SU-DHL-6 (cell line): ENCODE results near the gene TRIM75.
"Not testable (repeated sequence)": the region's sequence is repeated elsewhere in the genome, so short reads cannot be mapped to it uniquely, and the experiment has no call there.

Experiments
- H2AFZ ChIP-seq: fragments of 200-600 bp; sonication (generic); 2 replicates; pipeline ENCODE4 v1.6.1; 2014; ENCODE audit warnings: low read depth, mild to moderate bottlenecking, moderate library complexity, mixed read lengths, antibody characterized with exemption, low read length; ENCODE audit not compliant: severe bottlenecking
- H3F3A ChIP-seq: fragments of 200-600 bp; shearing (Covaris generic); 2 replicates; pipeline ENCODE4 v1.6.0; 2016; ENCODE audit warnings: antibody characterized with exemption, mild to moderate bottlenecking; ENCODE audit not compliant: insufficient read depth
- H3K27ac ChIP-seq: fragments of 200-600 bp; sonication (generic); 2 replicates; pipeline ENCODE4 v1.5.1; 2016; ENCODE audit warnings: low read depth, mild to moderate bottlenecking, low read length, moderate library complexity, mixed read lengths
- H3K27me3 ChIP-seq: fragments of 200-600 bp; sonication (generic), shearing (Covaris generic); 2 replicates; pipeline ENCODE4 v1.6.0; 2014; ENCODE audit warnings: mild to moderate bottlenecking, low read length
- H3K36me3 ChIP-seq: fragments of 200-600 bp; sonication (generic); 2 replicates; pipeline ENCODE4 v1.6.1; 2014; ENCODE audit warnings: mild to moderate bottlenecking, low read length, mixed read lengths
- H3K4me2 ChIP-seq: fragments of 300-600, 200-600 bp; shearing (Covaris generic), sonication (generic); 2 replicates; pipeline ENCODE4 v1.6.0; 2014; ENCODE audit warnings: low read length, low read depth, mild to moderate bottlenecking; ENCODE audit not compliant: poor library complexity, severe bottlenecking
- H3K4me3 ChIP-seq: fragments of 200-600 bp; sonication (generic); 2 replicates; pipeline ENCODE4 v1.5.1; 2014; ENCODE audit warnings: antibody characterized with exemption, low read length, mild to moderate bottlenecking, mixed read lengths; ENCODE audit not compliant: insufficient read depth, poor library complexity, severe bottlenecking
- H3K79me2 ChIP-seq: fragments of 200-600 bp; sonication (generic); 2 replicates; pipeline ENCODE4 v1.6.1; 2014; ENCODE audit warnings: mild to moderate bottlenecking, low read length, moderate library complexity; ENCODE audit not compliant: insufficient read depth
- H3K9ac ChIP-seq: fragments of 200-600 bp; sonication (generic); 2 replicates; pipeline ENCODE4 v1.7.0; 2014; ENCODE audit warnings: mild to moderate bottlenecking, low read length
- H3K9me2 ChIP-seq: fragments of 200-600 bp; sonication (generic); replicated peaks from 2 replicates; pipeline ENCODE4 v1.6.1; 2014; ENCODE audit warnings: low read length; ENCODE audit not compliant: insufficient read depth
- H3K9me3 ChIP-seq: fragments of 200-600 bp; sonication (generic); 2 replicates; pipeline ENCODE4 v1.6.1; 2014; ENCODE audit warnings: low read length, mixed read lengths; ENCODE audit not compliant: insufficient read depth
- H4K20me1 ChIP-seq: fragments of 200-600 bp; sonication (generic); 2 replicates; pipeline ENCODE4 v1.6.1; 2014; ENCODE audit warnings: low read depth, mild to moderate bottlenecking, antibody characterized with exemption, low read length, moderate library complexity, mixed read lengths
- CTCF ChIP-seq: fragments of 200-600 bp; sonication (generic); IDR thresholded peaks from one replicate; pipeline ENCODE4 v1.5.1; 2017; ENCODE audit warnings: antibody characterized with exemption, mild to moderate bottlenecking, low read length, moderate library complexity; ENCODE audit not compliant: insufficient read depth, poor library complexity, severe bottlenecking
- EZH2phosphoT487 ChIP-seq: fragments of 200-600 bp; sonication (generic), shearing (Covaris generic); conservative IDR thresholded peaks from 2 replicates; pipeline ENCODE4 v1.6.1; 2018; ENCODE audit warnings: mild to moderate bottlenecking, antibody characterized with exemption, low read length, moderate library complexity, mixed read lengths

TRIM75 gene

GRCh38 chr4:165079476-165079875, 25.8 kb downstream of the TRIM75 start:
- Histone ChIP-seq H2AFZ (no peak overlapping the region), H3K4me3 (no peak overlapping the region), H4K20me1 (no peaks in the 10 kb centered on the region), H3K9ac (no peak overlapping the region), H3K36me3 (peaks cover 12% of the 10 kb centered on the region; the same call in 1 of the 2 replicates), H3K27ac (no peak overlapping the region), H3K4me2 (no peak overlapping the region), H3F3A (no peaks in the 10 kb centered on the region), H3K9me3 (no peaks in the 10 kb centered on the region), H3K79me2 (no peaks in the 10 kb centered on the region), H3K9me2 (no peaks in the 10 kb centered on the region), H3K27me3 (no peaks in the 10 kb centered on the region)
- TF ChIP-seq EZH2phosphoT487: no peak
- TF ChIP-seq CTCF: no peak

- not testable (repeated sequence) for H3K4me2 ChIP-seq, H3K9me3 ChIP-seq, H3K9me2 ChIP-seq, H3K4me3 ChIP-seq, H4K20me1 ChIP-seq, H3K79me2 ChIP-seq, H2AFZ ChIP-seq, H3K9ac ChIP-seq, H3K27me3 ChIP-seq, H3F3A ChIP-seq, H3K27ac ChIP-seq
- peaks cover 14% of the 10 kb centered on the region; the same call in 1 of the 2 replicates for H3K36me3 ChIP-seq
Observed at GRCh38 chr4:165084787-165085186, 31.1 kb downstream of the TRIM75 start.

DNA sequence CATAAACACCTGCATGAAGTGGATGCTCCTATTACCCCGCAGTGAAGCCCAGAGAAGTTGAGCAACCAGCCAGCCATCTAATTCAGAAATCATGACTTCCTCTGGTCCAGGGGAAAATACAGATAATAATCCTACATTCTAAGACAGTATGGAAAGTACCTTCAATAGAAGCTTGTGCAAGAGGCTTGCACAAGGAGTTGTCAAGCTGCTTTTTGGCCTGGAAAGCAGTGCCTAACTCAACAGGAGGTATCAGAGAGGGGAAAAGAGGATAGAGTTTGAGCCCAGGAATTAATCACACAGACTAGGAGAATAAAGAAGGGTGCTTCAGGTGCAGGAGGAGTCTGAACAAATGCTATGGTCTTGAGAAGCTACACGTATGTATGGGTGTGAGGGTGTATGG, 32.3 kb downstream of the TRIM75 start:
- no peaks in the 10 kb centered on the region for H3K79me2 ChIP-seq
- peaks cover 7% of the 10 kb centered on the region; the same call in 1 of the 2 replicates for H3K36me3 ChIP-seq
- no peaks in the 10 kb centered on the region for H3K27me3 ChIP-seq
- no peak overlapping the region for H3K27ac ChIP-seq
- H3K9ac ChIP-seq: no peak overlapping the region
- no peaks in the 10 kb centered on the region for H3F3A ChIP-seq
- no peak overlapping the region for H2AFZ ChIP-seq
- no peaks in the 10 kb centered on the region for H4K20me1 ChIP-seq
- H3K9me2 ChIP-seq: no peaks in the 10 kb centered on the region
- no peak overlapping the region for H3K4me2 ChIP-seq
- no peaks in the 10 kb centered on the region for H3K9me3 ChIP-seq
- no peak overlapping the region for H3K4me3 ChIP-seq
- TF ChIP-seq EZH2phosphoT487: no peak
- TF ChIP-seq CTCF: no peak

DNA sequence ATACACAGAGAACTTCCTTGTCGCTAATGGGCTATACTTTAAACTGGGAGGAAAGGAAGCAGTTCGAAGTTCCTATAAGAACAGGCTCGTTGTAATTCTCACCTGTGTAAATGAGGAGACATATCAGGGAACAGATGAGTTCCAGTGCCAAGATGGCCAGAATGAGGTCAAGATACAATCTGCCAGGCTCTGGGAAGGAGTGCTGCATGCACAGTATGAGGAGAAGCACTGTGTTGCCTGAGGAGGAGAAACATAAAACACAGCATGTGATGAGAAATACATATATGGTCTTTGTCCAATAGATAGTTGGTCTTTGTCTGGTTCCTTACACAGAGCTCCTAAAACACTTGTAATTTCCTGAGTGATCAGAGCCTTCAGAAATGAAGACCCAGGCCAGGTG, 34.7 kb downstream of the TRIM75 start:
- H3K9ac ChIP-seq: no peak overlapping the region
- TF ChIP-seq CTCF: no peak
- no peak for TF ChIP-seq EZH2phosphoT487
- no peaks in the 10 kb centered on the region for H3F3A ChIP-seq
- no peak overlapping the region for H3K27ac ChIP-seq
- no peaks in the 10 kb centered on the region for H3K9me2 ChIP-seq
- H4K20me1 ChIP-seq: no peaks in the 10 kb centered on the region
- H3K27me3 ChIP-seq: no peaks in the 10 kb centered on the region
- no peak overlapping the region for H2AFZ ChIP-seq
- H3K79me2 ChIP-seq: no peaks in the 10 kb centered on the region
- H3K9me3 ChIP-seq: no peaks in the 10 kb centered on the region
- H3K4me3 ChIP-seq: no peak overlapping the region
- no peak overlapping the region for H3K4me2 ChIP-seq
- peaks cover 7% of the 10 kb centered on the region; the same call in 1 of the 2 replicates for H3K36me3 ChIP-seq

- H2AFZ ChIP-seq, H3K4me2 ChIP-seq, H3K79me2 ChIP-seq, H3K27me3 ChIP-seq, H4K20me1 ChIP-seq, H3K9ac ChIP-seq, H3K4me3 ChIP-seq, H3K27ac ChIP-seq, H3K9me2 ChIP-seq, H3K9me3 ChIP-seq, H3F3A ChIP-seq, H3K36me3 ChIP-seq: not testable (repeated sequence)
Observed at GRCh38 chr4:165092187-165092586, 38.5 kb downstream of the TRIM75 start.
